ENCODE data around the gene HMGN5.

HMGN5 gene

DNA sequence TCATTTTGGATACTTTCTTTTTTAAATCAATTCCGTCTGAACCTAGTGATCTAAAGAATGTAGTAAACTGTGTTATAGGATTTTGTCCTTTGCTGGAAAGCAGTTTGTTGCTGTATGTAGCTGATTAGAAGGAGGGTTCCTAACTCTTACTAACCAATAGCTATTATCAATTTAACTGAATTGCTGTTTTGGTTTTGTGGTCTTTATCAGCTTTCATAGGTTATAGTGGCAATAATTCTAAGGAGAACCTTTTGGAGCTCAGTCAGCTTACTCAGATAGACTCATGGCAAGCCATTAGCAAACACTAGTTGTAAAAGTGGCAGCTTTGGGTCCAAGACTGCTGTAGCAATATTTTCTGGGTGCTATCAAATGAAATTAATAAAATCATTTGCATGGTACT, 29.8 kb upstream of the HMGN5 start:
- peak in 1 of 3 donors; percentile 6 for DNase-seq
- H3K36me3 ChIP-seq (ENCODE audit: control insufficient read depth in 4 of 4, insufficient read depth in 4 of 4, low read length in 3 of 4), result peaks cover 0 to 5% (median 3%) of the 10 kb centered on the region in 4 experiments
- no peak overlapping the region for H3K27ac ChIP-seq (ENCODE audit: insufficient read depth in 1 of 2, low read depth in 1 of 2, low read length in 2 of 2, poor library complexity in 1 of 2, severe bottlenecking in 2 of 2)
- H3K27me3 ChIP-seq (replicated peaks in 2 of 5; ENCODE audit: control insufficient read depth in 4 of 5, insufficient read depth in 5 of 5, low read length in 4 of 5), result no peaks in the 10 kb centered on the region
- no CpG with 5 or more reads among the region's 1 CpG for WGBS (ENCODE audit: insufficient coverage)
- H3K9me3 ChIP-seq (ENCODE audit: control extremely low read depth in 1 of 5, control insufficient read depth in 4 of 5, insufficient read depth in 2 of 5, low read depth in 1 of 5, low read length in 4 of 5), result no peaks in the 10 kb centered on the region
- H3K4me3 ChIP-seq (ENCODE audit: control insufficient read depth in 1 of 7, extremely low read depth in 1 of 7, insufficient read depth in 4 of 7, low read depth in 2 of 7, low read length in 6 of 7), result no peak overlapping the region
- ChIA-PET POLR2A (no interaction called here), CTCF (no interaction called here)
- H3K4me1 ChIP-seq (ENCODE audit: control extremely low read depth in 1 of 4, control insufficient read depth in 4 of 4, insufficient read depth in 4 of 4, low read length in 3 of 4), result no peaks in the 10 kb centered on the region

- Histone ChIP-seq H3K4me3 (ENCODE audit: control insufficient read depth in 1 of 7, extremely low read depth in 1 of 7, insufficient read depth in 4 of 7, low read depth in 2 of 7, low read length in 6 of 7) (no peak overlapping the region), H3K36me3 (ENCODE audit: control insufficient read depth in 4 of 4, insufficient read depth in 4 of 4, low read length in 3 of 4) (peaks cover 0 to 5% (median 1%) of the 10 kb centered on the region in 4 experiments), H3K4me1 (ENCODE audit: control extremely low read depth in 1 of 4, control insufficient read depth in 4 of 4, insufficient read depth in 4 of 4, low read length in 3 of 4) (no peaks in the 10 kb centered on the region), H3K27me3 (replicated peaks in 2 of 5; ENCODE audit: control insufficient read depth in 4 of 5, insufficient read depth in 5 of 5, low read length in 4 of 5) (no peaks in the 10 kb centered on the region), H3K27ac (ENCODE audit: insufficient read depth in 1 of 2, low read depth in 1 of 2, low read length in 2 of 2, poor library complexity in 1 of 2, severe bottlenecking in 2 of 2) (no peak overlapping the region), H3K9me3 (ENCODE audit: control extremely low read depth in 1 of 5, control insufficient read depth in 4 of 5, insufficient read depth in 2 of 5, low read depth in 1 of 5, low read length in 4 of 5) (no peaks in the 10 kb centered on the region)
- WGBS (ENCODE audit: insufficient coverage), result 95% methylated on average over 2 of the region's 2 CpGs
- ChIA-PET CTCF (no interaction called here), POLR2A (no interaction called here)
- no peak for DNase-seq
These were observed 28.2 kb upstream of the HMGN5 start for GRCh38 chrX:81229901-81230300.

- ChIA-PET CTCF (interaction anchor here (0.8 kb wide), 1 partner anchor 23 kb away, joined by 3 read pairs; no protein-coding TSS in a partner anchor), POLR2A (no interaction called here)
- 90% methylated on average over 3 of the region's 3 CpGs for WGBS (ENCODE audit: insufficient coverage)
- H3K36me3 ChIP-seq (ENCODE audit: control insufficient read depth in 4 of 4, insufficient read depth in 4 of 4, low read length in 3 of 4), result peaks cover 0 to 2% (median under 1%) of the 10 kb centered on the region in 4 experiments
- H3K4me3 ChIP-seq (ENCODE audit: control insufficient read depth in 1 of 7, extremely low read depth in 1 of 7, insufficient read depth in 4 of 7, low read depth in 2 of 7, low read length in 6 of 7), result no peak overlapping the region
- no peak overlapping the region for H3K27ac ChIP-seq (ENCODE audit: insufficient read depth in 1 of 2, low read depth in 1 of 2, low read length in 2 of 2, poor library complexity in 1 of 2, severe bottlenecking in 2 of 2)
- H3K9me3 ChIP-seq (ENCODE audit: control extremely low read depth in 1 of 5, control insufficient read depth in 4 of 5, insufficient read depth in 2 of 5, low read depth in 1 of 5, low read length in 4 of 5), result no peaks in the 10 kb centered on the region
- DNase-seq, result peak in 2 of 3 donors; percentile 32 to 61
- no peaks in the 10 kb centered on the region for H3K4me1 ChIP-seq (ENCODE audit: control extremely low read depth in 1 of 4, control insufficient read depth in 4 of 4, insufficient read depth in 4 of 4, low read length in 3 of 4)
- no peaks in the 10 kb centered on the region for H3K27me3 ChIP-seq (replicated peaks in 2 of 5; ENCODE audit: control insufficient read depth in 4 of 5, insufficient read depth in 5 of 5, low read length in 4 of 5)
These were observed 27.5 kb upstream of the HMGN5 start for GRCh38 chrX:81229229-81229628.

DNA sequence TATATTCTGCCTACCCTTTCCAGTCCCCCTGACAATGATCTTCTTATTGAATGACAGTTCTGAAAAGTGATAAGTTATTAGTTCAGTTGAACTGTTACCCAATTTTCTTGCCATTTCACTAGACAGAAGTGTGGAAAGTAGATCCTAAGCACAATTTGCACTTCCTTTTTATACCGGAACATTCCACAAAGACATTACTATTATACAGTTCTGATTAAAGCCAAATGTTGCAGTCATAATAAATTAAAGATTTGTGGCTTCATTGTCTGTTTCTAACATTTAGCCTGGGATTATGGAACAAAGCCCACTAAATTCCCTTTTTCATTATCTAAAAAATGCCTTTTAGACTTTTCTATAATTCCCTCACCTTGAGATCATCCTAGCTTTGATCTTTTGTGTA, 14.0 kb upstream of the HMGN5 start:
- ChIA-PET CTCF (no interaction called here), POLR2A (no interaction called here)
- no peak overlapping the region for H3K27ac ChIP-seq (ENCODE audit: insufficient read depth in 1 of 2, low read depth in 1 of 2, low read length in 2 of 2, poor library complexity in 1 of 2, severe bottlenecking in 2 of 2)
- WGBS (ENCODE audit: insufficient coverage), result no CpG with 5 or more reads among the region's 1 CpG
- DNase-seq, result no peak
- H3K9me3 ChIP-seq (ENCODE audit: control extremely low read depth in 1 of 5, control insufficient read depth in 4 of 5, insufficient read depth in 2 of 5, low read depth in 1 of 5, low read length in 4 of 5), result peaks cover 0 to 2% (median 0%) of the 10 kb centered on the region in 5 experiments
- no peaks in the 10 kb centered on the region for H3K4me1 ChIP-seq (ENCODE audit: control extremely low read depth in 1 of 4, control insufficient read depth in 4 of 4, insufficient read depth in 4 of 4, low read length in 3 of 4)
- H3K36me3 ChIP-seq (ENCODE audit: control insufficient read depth in 4 of 4, insufficient read depth in 4 of 4, low read length in 3 of 4), result peaks cover 0 to 6% (median 4%) of the 10 kb centered on the region in 4 experiments
- no peak overlapping the region for H3K4me3 ChIP-seq (ENCODE audit: control insufficient read depth in 1 of 7, extremely low read depth in 1 of 7, insufficient read depth in 4 of 7, low read depth in 2 of 7, low read length in 6 of 7)
- no peaks in the 10 kb centered on the region for H3K27me3 ChIP-seq (replicated peaks in 2 of 5; ENCODE audit: control insufficient read depth in 4 of 5, insufficient read depth in 5 of 5, low read length in 4 of 5)

- peak overlapping the region in 1 of 2 experiments; percentile 5 for H3K27ac ChIP-seq (ENCODE audit: insufficient read depth in 1 of 2, low read depth in 1 of 2, low read length in 2 of 2, poor library complexity in 1 of 2, severe bottlenecking in 2 of 2)
- ChIA-PET POLR2A (interaction anchor here (0.6 kb wide), 1 partner anchor 103 kb away, joined by 3 read pairs; no protein-coding TSS in a partner anchor), CTCF (no interaction called here)
- H3K4me3 ChIP-seq (ENCODE audit: control insufficient read depth in 1 of 7, extremely low read depth in 1 of 7, insufficient read depth in 4 of 7, low read depth in 2 of 7, low read length in 6 of 7), result no peak overlapping the region
- H3K27me3 ChIP-seq (replicated peaks in 2 of 5; ENCODE audit: control insufficient read depth in 4 of 5, insufficient read depth in 5 of 5, low read length in 4 of 5), result no peaks in the 10 kb centered on the region
- peaks cover 0 to 4% (median under 1%) of the 10 kb centered on the region in 4 experiments for H3K4me1 ChIP-seq (ENCODE audit: control extremely low read depth in 1 of 4, control insufficient read depth in 4 of 4, insufficient read depth in 4 of 4, low read length in 3 of 4)
- H3K36me3 ChIP-seq (ENCODE audit: control insufficient read depth in 4 of 4, insufficient read depth in 4 of 4, low read length in 3 of 4), result peaks cover 2 to 9% (median 3%) of the 10 kb centered on the region in 4 experiments
- 85% methylated on average over 4 of the region's 8 CpGs for WGBS (ENCODE audit: insufficient coverage)
- H3K9me3 ChIP-seq (ENCODE audit: control extremely low read depth in 1 of 5, control insufficient read depth in 4 of 5, insufficient read depth in 2 of 5, low read depth in 1 of 5, low read length in 4 of 5), result no peaks in the 10 kb centered on the region
- peak; percentile 39 to 77 (median 58) for DNase-seq
These were observed 7.2 kb upstream of the HMGN5 start for GRCh38 chrX:81208916-81209315.

DNA sequence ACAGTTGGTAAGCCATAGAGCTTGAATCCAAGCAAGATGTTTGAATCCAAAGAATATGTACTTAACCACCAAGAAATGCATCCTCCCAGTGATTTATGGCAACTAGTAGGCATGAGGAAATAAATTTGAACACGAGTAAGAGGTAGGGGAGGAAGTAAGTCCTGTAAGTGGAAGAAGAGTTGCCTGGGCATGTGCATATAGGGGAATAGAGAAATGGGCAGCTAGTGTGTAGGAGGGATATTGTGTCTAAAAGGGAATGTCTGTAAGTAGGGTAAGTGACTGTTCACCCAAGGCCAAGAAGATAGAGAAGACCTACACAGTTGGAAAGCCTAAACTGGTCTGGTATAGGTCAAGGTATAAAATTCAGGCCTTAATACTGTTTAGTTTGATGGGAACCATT, 4.8 kb upstream of the HMGN5 start:
- Histone ChIP-seq H3K36me3 (ENCODE audit: control insufficient read depth in 4 of 4, insufficient read depth in 4 of 4, low read length in 3 of 4) (peaks cover 0 to 9% (median 2%) of the 10 kb centered on the region in 4 experiments), H3K4me3 (ENCODE audit: control insufficient read depth in 1 of 7, extremely low read depth in 1 of 7, insufficient read depth in 4 of 7, low read depth in 2 of 7, low read length in 6 of 7) (no peak overlapping the region), H3K27me3 (replicated peaks in 2 of 5; ENCODE audit: control insufficient read depth in 4 of 5, insufficient read depth in 5 of 5, low read length in 4 of 5) (no peaks in the 10 kb centered on the region), H3K27ac (ENCODE audit: insufficient read depth in 1 of 2, low read depth in 1 of 2, low read length in 2 of 2, poor library complexity in 1 of 2, severe bottlenecking in 2 of 2) (no peak overlapping the region), H3K4me1 (ENCODE audit: control extremely low read depth in 1 of 4, control insufficient read depth in 4 of 4, insufficient read depth in 4 of 4, low read length in 3 of 4) (peaks cover 0 to 14% (median under 1%) of the 10 kb centered on the region in 4 experiments), H3K9me3 (ENCODE audit: control extremely low read depth in 1 of 5, control insufficient read depth in 4 of 5, insufficient read depth in 2 of 5, low read depth in 1 of 5, low read length in 4 of 5) (no peaks in the 10 kb centered on the region)
- CTCF ChIA-PET, result interaction anchor here (0.9 to 1.2 kb wide), 2 partner anchors 11 to 19 kb away, joined by 3 to 4 read pairs; no protein-coding TSS in a partner anchor
- DNase-seq, result peak in 1 of 3 donors; percentile 12
- 0% methylated on average over 1 of the region's 1 CpG for WGBS (ENCODE audit: insufficient coverage)
- POLR2A ChIA-PET, result no interaction called here

DNA sequence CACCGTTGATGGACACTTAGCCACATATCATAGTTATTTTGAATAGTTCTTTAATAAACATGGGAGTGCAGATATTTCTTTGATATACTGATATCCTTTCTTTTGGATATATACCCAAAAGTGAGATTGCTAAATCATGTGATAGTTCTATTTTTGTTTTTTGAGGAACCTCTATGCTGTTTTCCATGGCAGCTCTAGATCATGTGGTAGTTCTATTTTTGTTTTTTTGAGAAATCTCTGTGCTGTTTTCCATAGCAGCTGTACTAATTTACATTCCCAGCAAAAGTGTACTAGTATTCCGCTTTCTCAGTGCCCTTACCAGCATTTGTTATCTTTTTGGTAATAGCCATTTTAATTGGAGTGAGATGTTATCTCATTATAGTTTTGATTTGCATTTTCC, 3.8 kb upstream of the HMGN5 start:
- Histone ChIP-seq H3K27me3 (replicated peaks in 2 of 5; ENCODE audit: control insufficient read depth in 4 of 5, insufficient read depth in 5 of 5, low read length in 4 of 5) (no peaks in the 10 kb centered on the region), H3K9me3 (ENCODE audit: control extremely low read depth in 1 of 5, control insufficient read depth in 4 of 5, insufficient read depth in 2 of 5, low read depth in 1 of 5, low read length in 4 of 5) (no peaks in the 10 kb centered on the region), H3K36me3 (ENCODE audit: control insufficient read depth in 4 of 4, insufficient read depth in 4 of 4, low read length in 3 of 4) (peaks cover 0 to 9% (median under 1%) of the 10 kb centered on the region in 4 experiments), H3K4me1 (ENCODE audit: control extremely low read depth in 1 of 4, control insufficient read depth in 4 of 4, insufficient read depth in 4 of 4, low read length in 3 of 4) (peaks cover 0 to 18% (median 2%) of the 10 kb centered on the region in 4 experiments), H3K27ac (ENCODE audit: insufficient read depth in 1 of 2, low read depth in 1 of 2, low read length in 2 of 2, poor library complexity in 1 of 2, severe bottlenecking in 2 of 2) (no peak overlapping the region), H3K4me3 (ENCODE audit: control insufficient read depth in 1 of 7, extremely low read depth in 1 of 7, insufficient read depth in 4 of 7, low read depth in 2 of 7, low read length in 6 of 7) (no peak overlapping the region)
- ChIA-PET CTCF (no interaction called here), POLR2A (no interaction called here)
- WGBS (ENCODE audit: insufficient coverage), result no CpG with 5 or more reads among the region's 2 CpGs
- no peak for DNase-seq
